Astrocyte of the spinal cord (primary cell): Measurements from ENCODE around the gene ASCL5.
"Not testable (repeated sequence)": the region's sequence is repeated elsewhere in the genome, so short reads cannot be mapped to it uniquely, and the experiment has no call there.

Experiments
- DNase-seq: peaks from one replicate; pipeline ENCODE4 v3.0.0; 2011; ENCODE audit warnings: low read depth, low spot score
- H3K4me3 ChIP-seq: 2 replicates; pipeline ENCODE4 v1.5.1; 2011; ENCODE audit warnings: low read depth, mild to moderate bottlenecking, low read length, moderate library complexity
- in situ Hi-C: cut with HindIII; loops from 2 replicates; pipeline ENCODE4 v1.10.0; 2017; ENCODE audit warnings: low sequenced_read_pairs
- TF ChIP-seq, protein P1 (sequence below): IDR thresholded peaks from 2 replicates; pipeline ENCODE4 v1.5.1; 2012; ENCODE audit warnings: low read depth, mild to moderate bottlenecking, low read length, inconsistent platforms

ASCL5 gene

DNA sequence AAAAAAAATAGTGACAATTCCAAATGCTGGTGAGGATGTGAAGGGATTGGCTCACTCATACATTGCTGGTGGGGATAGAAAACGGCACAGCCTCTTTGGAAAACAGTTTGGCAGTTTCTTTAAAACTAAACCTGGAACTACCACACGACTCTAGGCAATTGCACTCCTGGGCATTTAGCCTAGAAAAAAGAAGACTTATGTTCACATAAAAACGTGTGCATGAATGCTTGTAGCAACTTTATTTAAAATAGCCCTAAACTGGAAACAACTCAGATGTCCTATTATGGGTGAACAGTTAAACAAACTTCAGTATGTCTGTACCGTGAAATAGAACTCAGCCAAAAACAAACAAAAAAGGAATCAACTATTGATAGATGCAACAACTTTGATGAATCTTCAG, 36.7 kb upstream of the ASCL5 start:
- in situ Hi-C loops: no loop called here
- no peak overlapping the region for H3K4me3 ChIP-seq
- no peak for DNase-seq
- TF ChIP-seq, protein P1, sequence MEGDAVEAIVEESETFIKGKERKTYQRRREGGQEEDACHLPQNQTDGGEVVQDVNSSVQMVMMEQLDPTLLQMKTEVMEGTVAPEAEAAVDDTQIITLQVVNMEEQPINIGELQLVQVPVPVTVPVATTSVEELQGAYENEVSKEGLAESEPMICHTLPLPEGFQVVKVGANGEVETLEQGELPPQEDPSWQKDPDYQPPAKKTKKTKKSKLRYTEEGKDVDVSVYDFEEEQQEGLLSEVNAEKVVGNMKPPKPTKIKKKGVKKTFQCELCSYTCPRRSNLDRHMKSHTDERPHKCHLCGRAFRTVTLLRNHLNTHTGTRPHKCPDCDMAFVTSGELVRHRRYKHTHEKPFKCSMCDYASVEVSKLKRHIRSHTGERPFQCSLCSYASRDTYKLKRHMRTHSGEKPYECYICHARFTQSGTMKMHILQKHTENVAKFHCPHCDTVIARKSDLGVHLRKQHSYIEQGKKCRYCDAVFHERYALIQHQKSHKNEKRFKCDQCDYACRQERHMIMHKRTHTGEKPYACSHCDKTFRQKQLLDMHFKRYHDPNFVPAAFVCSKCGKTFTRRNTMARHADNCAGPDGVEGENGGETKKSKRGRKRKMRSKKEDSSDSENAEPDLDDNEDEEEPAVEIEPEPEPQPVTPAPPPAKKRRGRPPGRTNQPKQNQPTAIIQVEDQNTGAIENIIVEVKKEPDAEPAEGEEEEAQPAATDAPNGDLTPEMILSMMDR: no peak

DNA sequence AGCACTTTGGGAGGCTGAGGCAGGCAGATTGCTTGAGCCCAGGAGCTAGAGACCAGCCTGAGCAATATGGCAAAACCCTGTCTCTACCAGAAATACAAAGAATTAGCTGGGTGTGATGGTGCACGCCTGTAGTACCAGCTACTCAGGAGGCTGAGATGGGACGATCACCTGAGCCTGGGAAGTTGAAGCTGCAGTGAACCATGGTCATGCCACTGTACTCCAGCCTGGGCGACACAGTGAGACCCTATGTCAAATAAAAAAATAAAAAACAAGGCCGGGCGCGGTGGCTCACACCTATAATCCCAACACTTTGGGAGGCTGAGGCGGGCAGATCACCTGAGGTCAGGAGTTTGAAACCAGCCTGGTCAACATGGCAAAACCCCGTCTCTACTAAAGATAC, 36.1 kb upstream of the ASCL5 start:
- in situ Hi-C loops, DNase-seq, H3K4me3 ChIP-seq: not testable (repeated sequence)

DNA sequence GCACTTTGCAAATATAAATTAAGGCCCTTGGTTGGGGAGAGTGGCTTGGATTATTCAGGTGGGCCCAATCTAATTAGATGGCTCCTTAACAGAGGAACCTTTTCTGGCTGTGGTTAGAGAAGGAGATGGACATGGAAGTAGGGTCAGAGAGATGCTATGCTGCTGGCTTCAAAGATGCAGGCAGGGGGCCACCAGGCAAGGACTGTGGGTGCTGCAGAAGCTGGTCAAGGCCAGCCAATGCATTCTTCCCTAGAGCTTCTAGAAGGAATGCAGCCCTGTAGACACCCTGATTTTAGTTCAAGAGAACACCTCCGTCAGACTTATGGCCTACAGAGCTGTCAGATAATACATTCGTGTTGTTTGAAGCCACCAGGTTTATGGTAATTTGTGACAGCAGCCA, 31.0 kb upstream of the ASCL5 start:
- DNase-seq: no peak
- TF ChIP-seq, protein P1: no peak
- no peak overlapping the region for H3K4me3 ChIP-seq

DNA sequence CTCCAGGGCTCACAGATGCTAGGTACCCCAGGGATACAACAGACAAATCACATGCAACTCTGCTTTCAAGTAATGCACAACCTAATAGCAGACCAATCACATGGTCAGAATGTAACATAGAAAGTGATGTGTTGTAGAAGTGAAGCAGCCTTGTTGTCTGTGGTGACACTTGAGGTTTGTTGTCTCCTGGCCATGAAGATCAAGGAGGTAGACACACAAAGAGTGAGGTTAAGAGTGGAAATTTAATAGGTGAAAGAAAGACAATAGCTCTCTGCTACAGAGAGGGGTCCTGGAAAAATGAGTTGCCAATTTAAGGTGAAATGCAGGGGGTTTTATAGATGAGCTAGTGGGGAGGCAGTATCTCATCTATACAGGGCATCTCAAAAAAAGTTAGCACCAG, 29.8 kb upstream of the ASCL5 start:
- in situ Hi-C loops: no loop called here
- TF ChIP-seq, protein P1: no peak
- no peak for DNase-seq
- H3K4me3 ChIP-seq: no peak overlapping the region

More for the DNA sequence above, 31.0 kb upstream of the ASCL5 start:
- in situ Hi-C loops: no loop called here

DNA sequence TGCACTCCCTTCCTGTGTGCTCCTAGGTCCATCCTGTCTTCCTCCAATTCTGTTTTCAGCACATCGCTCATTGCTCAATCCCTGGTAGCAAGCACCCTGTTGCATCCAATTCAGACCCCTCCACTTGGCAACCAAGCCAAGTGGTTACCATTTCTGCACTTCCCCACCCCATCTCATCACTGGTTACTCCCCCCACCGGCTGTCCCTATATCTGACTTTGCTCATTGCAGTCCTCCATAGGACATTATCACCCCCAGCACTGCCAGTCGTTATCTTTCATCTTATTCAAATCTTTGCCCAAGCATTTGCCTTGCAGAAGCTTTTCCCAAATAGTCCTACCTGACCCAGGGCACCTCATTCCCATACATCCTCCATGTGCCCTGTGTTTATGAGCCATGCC, 29.4 kb upstream of the ASCL5 start:
- in situ Hi-C loops: no loop called here
- no peak for DNase-seq
- H3K4me3 ChIP-seq: no peak overlapping the region
- TF ChIP-seq, protein P1: no peak

DNA sequence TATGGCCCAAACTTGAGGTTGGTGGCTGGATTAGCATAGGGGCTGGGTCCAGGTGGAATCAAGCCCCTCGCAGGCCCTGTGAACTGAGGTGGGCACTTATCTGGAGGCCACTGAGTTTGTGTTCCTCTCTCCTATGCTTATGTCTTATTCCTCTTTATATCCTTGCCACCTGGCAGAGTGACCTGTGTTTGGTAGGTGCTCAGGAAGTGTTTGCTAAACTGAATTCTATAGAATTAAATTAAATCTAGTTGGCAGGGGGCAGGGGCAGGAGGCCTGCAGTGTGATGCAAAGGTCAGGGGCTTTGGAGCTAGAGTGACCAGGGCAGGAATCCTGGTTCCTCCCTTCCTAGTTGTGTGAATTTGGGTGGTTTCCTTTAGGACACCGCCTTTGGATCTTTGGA, 28.4 kb upstream of the ASCL5 start:
- no peak for DNase-seq
- H3K4me3 ChIP-seq: no peak overlapping the region
- TF ChIP-seq, protein P1: no peak
- in situ Hi-C loops: no loop called here

DNA sequence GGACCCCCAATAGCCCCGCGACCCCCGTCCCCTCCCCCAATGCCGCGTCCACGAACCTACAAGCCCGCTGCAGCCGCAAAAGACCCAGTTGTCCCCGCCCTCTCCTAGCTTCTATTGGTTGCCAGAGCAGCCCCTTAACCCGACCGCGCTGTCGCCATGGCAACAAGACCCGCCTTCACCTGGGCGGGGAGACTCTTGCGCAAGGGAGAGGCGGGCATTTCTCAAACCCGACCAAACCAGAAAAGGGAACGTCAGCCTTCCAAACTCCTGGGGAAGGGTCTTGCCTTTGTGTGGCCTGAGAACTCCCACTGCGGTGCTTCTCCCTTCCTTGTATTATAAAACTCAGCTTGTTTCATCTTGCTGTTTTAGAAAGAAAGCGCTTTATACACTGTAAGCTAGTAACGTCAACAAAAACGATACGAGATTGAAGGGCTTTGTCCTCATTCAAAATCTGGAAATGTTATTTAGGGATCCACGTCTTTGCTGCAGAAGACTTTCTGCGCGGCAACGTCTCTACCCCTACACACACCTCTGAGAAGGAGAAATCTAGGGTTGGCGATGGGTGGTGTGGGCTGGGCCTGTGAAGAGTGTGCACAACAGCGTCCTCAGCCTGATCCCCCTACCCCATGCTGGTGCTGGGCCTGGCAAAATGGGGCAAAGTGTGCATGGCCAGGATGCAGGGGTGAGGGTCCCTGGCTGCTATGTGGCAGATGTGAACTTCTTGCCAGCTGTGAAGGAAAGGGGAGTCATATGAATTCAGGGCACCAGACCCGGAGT, 27.6 kb upstream of the ASCL5 start, which contains the start of gene TMEM9:
TMEM9 (minus strand) TSS at position 86 of the 777 bp plus-strand sequence. CDS start 551 bp downstream, outside the sequence.
- peak within 1 kb of the TSS; percentile 63 for H3K4me3 ChIP-seq
- peak; percentile 94 for DNase-seq
- TF ChIP-seq, protein P1: no peak
- in situ Hi-C loops: no loop called here
